ENCODE measurements around the gene DBH.

Gene DBH

DNA sequence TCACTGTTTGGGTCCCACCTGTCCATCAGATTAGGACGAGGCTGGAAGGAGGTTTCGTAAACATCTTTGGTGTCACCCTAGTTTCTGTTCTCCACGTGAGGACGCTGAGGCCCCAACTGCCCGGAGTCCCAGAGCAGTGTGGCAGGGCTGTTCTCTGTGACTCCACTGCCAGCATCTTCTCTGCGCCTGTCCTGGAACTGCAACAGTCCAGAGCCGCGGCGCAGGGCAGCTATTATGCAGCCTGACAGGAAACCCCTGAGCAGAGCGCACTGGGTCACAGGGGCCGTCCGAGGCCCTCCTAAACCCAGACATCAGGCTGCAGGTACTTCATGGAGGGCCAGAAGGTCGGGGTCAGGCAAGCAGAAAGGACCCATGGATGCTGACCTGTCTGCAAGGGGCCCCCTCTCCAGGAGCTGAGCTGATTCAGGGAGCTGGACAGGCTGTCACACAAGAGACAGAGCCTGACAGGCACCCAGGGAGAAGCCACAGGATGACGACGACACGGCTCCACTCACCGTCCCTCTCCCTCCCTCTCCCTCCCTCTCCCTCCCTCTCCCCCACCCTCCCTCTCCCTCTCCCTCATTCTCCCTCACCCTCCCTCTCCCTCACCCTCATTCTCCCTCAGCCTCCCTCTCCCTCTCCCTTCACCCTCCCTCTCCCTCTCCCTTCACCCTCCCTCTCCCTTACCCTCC, 31.7 kb downstream of the DBH start:
- TF ChIP-seq, protein P1, sequence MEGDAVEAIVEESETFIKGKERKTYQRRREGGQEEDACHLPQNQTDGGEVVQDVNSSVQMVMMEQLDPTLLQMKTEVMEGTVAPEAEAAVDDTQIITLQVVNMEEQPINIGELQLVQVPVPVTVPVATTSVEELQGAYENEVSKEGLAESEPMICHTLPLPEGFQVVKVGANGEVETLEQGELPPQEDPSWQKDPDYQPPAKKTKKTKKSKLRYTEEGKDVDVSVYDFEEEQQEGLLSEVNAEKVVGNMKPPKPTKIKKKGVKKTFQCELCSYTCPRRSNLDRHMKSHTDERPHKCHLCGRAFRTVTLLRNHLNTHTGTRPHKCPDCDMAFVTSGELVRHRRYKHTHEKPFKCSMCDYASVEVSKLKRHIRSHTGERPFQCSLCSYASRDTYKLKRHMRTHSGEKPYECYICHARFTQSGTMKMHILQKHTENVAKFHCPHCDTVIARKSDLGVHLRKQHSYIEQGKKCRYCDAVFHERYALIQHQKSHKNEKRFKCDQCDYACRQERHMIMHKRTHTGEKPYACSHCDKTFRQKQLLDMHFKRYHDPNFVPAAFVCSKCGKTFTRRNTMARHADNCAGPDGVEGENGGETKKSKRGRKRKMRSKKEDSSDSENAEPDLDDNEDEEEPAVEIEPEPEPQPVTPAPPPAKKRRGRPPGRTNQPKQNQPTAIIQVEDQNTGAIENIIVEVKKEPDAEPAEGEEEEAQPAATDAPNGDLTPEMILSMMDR (IDR thresholded peaks at IDR 0.05; ENCODE audit: low read depth, low read length, missing control alignments), result no peak
- DNase-seq (ENCODE audit: extremely low read depth, low read depth), result no peak
- H3K4me3 ChIP-seq (replicated peaks; ENCODE audit: low read depth, low read length), result no peak overlapping the region

GRCh38 chr9:133669182-133669801, 33.1 kb downstream of the DBH start:
- no peak overlapping the region for H3K4me3 ChIP-seq (replicated peaks; ENCODE audit: low read depth, low read length)
- TF ChIP-seq, protein P1 (IDR thresholded peaks at IDR 0.05; ENCODE audit: low read depth, low read length, missing control alignments), result no peak
- no peak for DNase-seq (ENCODE audit: extremely low read depth, low read depth)

GRCh38 chr9:133670466-133670865, 34.3 kb downstream of the DBH start:
- TF ChIP-seq, protein P1 (IDR thresholded peaks at IDR 0.05; ENCODE audit: low read depth, low read length, missing control alignments), result no peak
- no peak for DNase-seq (ENCODE audit: extremely low read depth, low read depth)
- H3K4me3 ChIP-seq (replicated peaks; ENCODE audit: low read depth, low read length), result no peak overlapping the region

GRCh38 chr9:133671371-133671770, 35.2 kb downstream of the DBH start:
- no peak overlapping the region for H3K4me3 ChIP-seq (replicated peaks; ENCODE audit: low read depth, low read length)
- TF ChIP-seq, protein P1 (IDR thresholded peaks at IDR 0.05; ENCODE audit: low read depth, low read length, missing control alignments), result no peak
- no peak for DNase-seq (ENCODE audit: extremely low read depth, low read depth)

DNA sequence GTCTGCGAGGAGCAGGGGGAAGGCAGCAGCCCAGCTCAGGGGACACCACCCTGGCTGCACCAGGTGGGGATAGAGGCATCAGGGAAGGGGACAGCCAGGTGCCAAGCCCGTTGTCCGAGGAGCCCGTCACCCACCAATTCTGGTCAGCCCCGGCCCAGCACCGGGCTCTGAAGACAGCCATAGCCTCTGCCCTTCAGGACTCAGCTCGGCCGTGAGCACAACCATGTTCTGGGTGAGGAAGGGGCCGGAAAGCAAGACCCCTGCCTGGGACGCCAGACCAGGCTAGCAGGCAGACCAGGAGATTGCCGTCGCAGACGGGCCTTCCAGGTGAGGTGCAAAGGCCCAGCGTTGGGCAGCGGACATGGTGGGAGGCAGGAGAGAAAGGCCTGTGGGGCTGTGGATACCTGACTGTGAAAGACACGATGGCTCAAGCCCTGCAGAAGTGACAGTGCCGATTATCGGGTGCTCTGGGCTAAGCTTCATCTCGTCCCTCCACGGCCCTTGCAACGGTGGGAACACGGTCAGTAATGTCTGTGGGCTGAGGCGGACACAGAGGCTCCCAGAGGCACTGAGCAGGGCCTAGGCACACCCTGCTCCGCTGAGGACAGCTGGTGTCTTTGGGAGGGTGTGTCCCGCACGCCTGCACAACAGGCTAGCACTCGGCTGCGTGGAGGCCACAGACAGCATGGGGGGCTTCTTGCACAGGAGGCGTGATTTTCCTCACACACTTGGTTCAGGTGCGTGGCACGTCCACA, 36.5 kb downstream of the DBH start:
- TF ChIP-seq, protein P1 (IDR thresholded peaks at IDR 0.05; ENCODE audit: low read depth, low read length, missing control alignments), result no peak
- H3K4me3 ChIP-seq (replicated peaks; ENCODE audit: low read depth, low read length), result no peak overlapping the region
- DNase-seq (ENCODE audit: extremely low read depth, low read depth), result no peak

- no peak for DNase-seq (ENCODE audit: extremely low read depth, low read depth)
- TF ChIP-seq, protein P1 (IDR thresholded peaks at IDR 0.05; ENCODE audit: low read depth, low read length, missing control alignments), result no peak
- H3K4me3 ChIP-seq (replicated peaks; ENCODE audit: low read depth, low read length), result no peak overlapping the region
These were observed 37.1 kb downstream of the DBH start for GRCh38 chr9:133673258-133673655.

Data from HFF-Myc (cell line).